HepG2 (cell line): Measurements from ENCODE around the gene PCYT2. TPM values are rescaled to one million over a fixed set of nuclear protein-coding genes. Genes with fewer than 3 reads are reported as not detected.
A peak's percentile ranks its signal among the peaks of the same experiment; 100 is the strongest.

Experiments
- CC2D1A ChIP-seq: sonication (generic); formaldehyde crosslinking; IDR thresholded peaks from 2 replicates; pipeline ENCODE4 v1.8.1; 2023; ENCODE audit warnings: mild to moderate bottlenecking, missing genetic modification reagents
- FOXA1 ChIP-seq, 2 experiments: fragments of 450-650 bp in 1 of 2; sonication (generic) in 1 of 2; formaldehyde crosslinking in 1 of 2; IDR thresholded peaks; 2 replicates each; pipeline versions ENCODE4 v1.4.0 to v1.6.1; 2016 to 2020; ENCODE audit warnings: missing genetic modification reagents in 1 of 2
- IKZF5 ChIP-seq: IDR thresholded peaks from 2 replicates; pipeline ENCODE4 v1.6.1; 2018; ENCODE audit warnings: missing genetic modification reagents, mild to moderate bottlenecking, missing compliant biosample characterization
- MTA3 ChIP-seq: sonication (generic); formaldehyde crosslinking; IDR thresholded peaks from 2 replicates; pipeline ENCODE4 v1.4.0; 2020; ENCODE audit warnings: missing genetic modification reagents
- MXD1 ChIP-seq: sonication (generic); formaldehyde crosslinking; IDR thresholded peaks from 2 replicates; pipeline ENCODE4 v1.4.0; 2020; ENCODE audit warnings: mild to moderate bottlenecking, missing genetic modification reagents
- MXD3 ChIP-seq: IDR thresholded peaks from 2 replicates; pipeline ENCODE4 v1.6.1; 2016; ENCODE audit warnings: mild to moderate bottlenecking, missing biosample characterization, missing genetic modification reagents
- NFATC3 ChIP-seq: sonication (generic); formaldehyde crosslinking; IDR thresholded peaks from 2 replicates; pipeline ENCODE4 v1.5.1; 2020; ENCODE audit warnings: mild to moderate bottlenecking, missing genetic modification reagents
- RBAK ChIP-seq: sonication (generic); formaldehyde crosslinking; IDR thresholded peaks from 2 replicates; pipeline ENCODE4 v1.5.1; 2020; ENCODE audit warnings: mild to moderate bottlenecking, missing genetic modification reagents
- STAG1 ChIP-seq: sonication (generic); formaldehyde crosslinking; IDR thresholded peaks from 2 replicates; pipeline ENCODE4 v1.4.0; 2020; ENCODE audit warnings: missing genetic modification reagents
- TBX3 ChIP-seq: fragments of 450-650 bp; IDR thresholded peaks from 2 replicates; pipeline ENCODE4 v1.6.1; 2017; ENCODE audit warnings: antibody characterized with exemption, mild to moderate bottlenecking, inconsistent platforms, borderline replicate concordance
- ZBTB46 ChIP-seq: sonication (generic); formaldehyde crosslinking; IDR thresholded peaks from 2 replicates; pipeline ENCODE4 v1.4.0; 2020; ENCODE audit warnings: mild to moderate bottlenecking, missing genetic modification reagents, borderline replicate concordance
- ZC3H4 ChIP-seq: sonication (generic); formaldehyde crosslinking; IDR thresholded peaks from 2 replicates; pipeline ENCODE4 v1.4.0; 2020; ENCODE audit warnings: missing genetic modification reagents, borderline replicate concordance
- ZFAT ChIP-seq: sonication (generic); formaldehyde crosslinking; conservative IDR thresholded peaks from 2 replicates; pipeline ENCODE4 v1.8.1; 2023; ENCODE audit warnings: missing genetic modification reagents, inconsistent platforms
- ZNF101 ChIP-seq: sonication (generic); formaldehyde crosslinking; IDR thresholded peaks from 2 replicates; pipeline ENCODE4 v1.4.0; 2020; ENCODE audit warnings: mild to moderate bottlenecking, low read depth, missing genetic modification reagents, borderline replicate concordance
- ZNF446 ChIP-seq: sonication (generic); formaldehyde crosslinking; IDR thresholded peaks from 2 replicates; pipeline ENCODE4 v1.5.0; 2020; ENCODE audit warnings: mild to moderate bottlenecking, missing genetic modification reagents
- ZNF576 ChIP-seq: sonication (generic); formaldehyde crosslinking; IDR thresholded peaks from 2 replicates; pipeline ENCODE4 v1.4.0; 2020; ENCODE audit warnings: mild to moderate bottlenecking, missing genetic modification reagents
- ZNF687 ChIP-seq: sonication (generic); formaldehyde crosslinking; IDR thresholded peaks from 2 replicates; pipeline ENCODE4 v1.5.1; 2020; ENCODE audit warnings: mild to moderate bottlenecking, missing genetic modification reagents, moderate library complexity
- ZNF790 ChIP-seq: sonication (generic); formaldehyde crosslinking; IDR thresholded peaks from 2 replicates; pipeline ENCODE4 v1.8.0; 2022; ENCODE audit warnings: missing genetic modification reagents, mild to moderate bottlenecking, borderline replicate concordance
- polyA plus RNA-seq, 8 experiments: library from polyadenylated mRNA; depleted of rRNA in 3 of 8; stranded (reverse) in 7 of 8; unstranded in 1 of 8; fragments of >200 nt; fragmentation: Illumina TruSeq in 4 of 8; extraction: Trizol in 4 of 8; gene quantifications; 2 replicates each; pipeline versions ENCODE4 v1.2.1 to v1.2.3, GENCODE V29; 2011 to 2016; ENCODE audit warnings: low read depth in 4 of 8, missing spikeins in 1 of 8, mixed read lengths in 1 of 8; ENCODE audit not compliant: insufficient read depth in 1 of 8
- total RNA-seq, 5 experiments: library from RNA; depleted of rRNA; stranded (reverse); fragments of >200 nt; fragmentation: Illumina TruSeq; extraction: Trizol; gene quantifications; 2 replicates each; pipeline ENCODE4 v1.2.3, GENCODE V29; 2016; ENCODE audit warnings: low read depth in 1 of 5

The PCYT2 gene
- total and polyA plus RNA-seq, 2 of the 13 experiments (the other 11 are each of a cell fraction or from before 2014, with no cell fraction given), result 147 to 297 TPM

- peak; percentile 94; the same call in 1 of the 2 replicates for TF ChIP-seq ZC3H4
- TF ChIP-seq NFATC3 (CRISPR knock-in tag), result 0 out of 2 replicates have a peak, but pooled peaks have one; percentile 4
- no peak for TF ChIP-seq ZNF446 (CRISPR knock-in tag)
- TF ChIP-seq TBX3, result no peak
- 0 out of 2 replicates have a peak, but pooled peaks have one; percentile 39 for TF ChIP-seq CC2D1A (CRISPR knock-in tag)
- no peak for TF ChIP-seq RBAK (CRISPR knock-in tag)
- TF ChIP-seq MXD1 (CRISPR knock-in tag), result peak; percentile 29; the same call in 1 of the 2 replicates
- no peak for TF ChIP-seq FOXA1 (IDR thresholded peaks at IDR 0.05)
- peak; percentile 16; the same call in 1 of the 2 replicates for TF ChIP-seq FOXA1 (CRISPR knock-in tag; IDR thresholded peaks at IDR 0.05)
- TF ChIP-seq MXD3, result peak; percentile 14; the same call in 1 of the 2 replicates
- no peak for TF ChIP-seq ZNF101 (CRISPR knock-in tag)
- no peak for TF ChIP-seq STAG1 (CRISPR knock-in tag)
- TF ChIP-seq ZNF790, result no peak
- TF ChIP-seq ZNF687 (CRISPR knock-in tag), result peak; percentile 30; the same call in 1 of the 2 replicates
- no peak for TF ChIP-seq ZFAT (CRISPR knock-in tag)
- 0 out of 2 replicates have a peak, but pooled peaks have one; percentile 23 for TF ChIP-seq ZBTB46 (CRISPR knock-in tag)
- 0 out of 2 replicates have a peak, but pooled peaks have one; percentile 16 for TF ChIP-seq ZNF576 (CRISPR knock-in tag)
- TF ChIP-seq IKZF5 (CRISPR knock-in tag), result no peak
- TF ChIP-seq MTA3 (CRISPR knock-in tag), result no peak
Measured at GRCh38 chr17:81867991-81868673, 43.1 kb downstream of the PCYT2 start (continued).
